ENCODE data around the gene PGGHG.
"Not testable (repeated sequence)": the region's sequence is repeated elsewhere in the genome, so short reads cannot be mapped to it uniquely, and the experiment has no call there.

Gene PGGHG

DNA sequence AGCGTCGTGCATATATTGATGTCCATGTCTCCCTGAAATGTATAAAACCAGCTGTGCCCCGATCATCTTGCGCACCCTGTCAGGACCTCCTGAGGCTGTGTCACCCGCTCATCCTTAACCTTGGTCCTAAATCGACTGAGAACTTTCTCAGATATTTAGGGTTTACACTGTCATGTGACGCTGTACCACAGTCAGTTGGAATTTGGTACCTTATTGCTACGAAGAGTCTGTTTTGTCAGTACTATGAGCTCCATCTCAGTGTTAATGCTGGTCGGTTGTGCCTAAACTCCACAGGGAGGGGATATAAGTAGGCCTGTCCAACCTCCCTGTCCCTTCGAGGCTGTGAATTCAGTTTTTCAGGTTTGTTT is 16.9 kb downstream of the PGGHG start:
- peaks cover 35% of the 10 kb centered on the region for H3K4me1 Mint-ChIP-seq (ENCODE audit: low read depth)
- H3K27me3 Mint-ChIP-seq, result peaks cover 36% of the 10 kb centered on the region
- intact Hi-C loops (cut with micrococcal nuclease), result loop anchor here (5.0 to 10.0 kb wide), 2 partner anchors 34 to 51 kb away; no protein-coding TSS in a partner anchor
- peaks cover 9% of the 10 kb centered on the region for H3K36me3 Mint-ChIP-seq (ENCODE audit: low read depth)
- no peaks in the 10 kb centered on the region for H3K9me3 Mint-ChIP-seq
- H3K4me3 Mint-ChIP-seq, result no peak overlapping the region
- H3K27ac Mint-ChIP-seq, result no peak overlapping the region

DNA sequence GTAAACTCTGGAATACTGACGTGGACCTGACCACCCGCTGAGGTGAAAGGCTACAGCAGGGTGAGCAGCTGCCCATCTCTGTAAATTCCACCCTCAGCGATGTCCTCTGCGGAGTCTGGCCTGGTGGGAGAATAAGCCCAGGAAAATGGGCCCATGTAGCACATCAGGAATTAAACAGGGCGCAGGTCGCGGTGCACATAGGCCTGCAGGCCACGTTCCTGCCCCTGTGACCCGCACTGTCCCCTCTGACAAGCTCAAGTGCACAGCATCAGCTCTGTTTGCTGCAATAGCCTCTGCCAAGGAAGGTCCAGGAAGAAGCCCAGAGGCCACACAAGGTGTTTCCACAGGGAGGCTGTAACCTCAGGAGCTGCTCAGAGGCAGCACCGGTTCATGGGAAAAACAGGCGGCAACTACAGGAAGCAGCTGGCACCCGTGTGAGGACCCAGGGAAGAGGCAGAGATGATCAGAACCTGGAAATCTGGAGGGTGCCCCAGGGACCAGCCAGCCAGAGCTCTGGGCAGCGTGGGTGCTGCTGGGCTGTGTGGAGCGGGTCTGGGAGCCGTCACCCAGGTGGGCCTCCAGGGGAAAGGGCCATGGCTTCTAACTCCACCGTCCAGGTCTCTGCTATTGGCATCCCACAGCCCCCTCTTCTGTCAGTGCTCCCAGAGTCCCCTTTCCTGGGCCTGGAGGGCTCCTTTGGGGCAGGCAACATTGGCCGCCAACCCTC is 17.9 kb downstream of the PGGHG start:
- H3K36me3 Mint-ChIP-seq (ENCODE audit: low read depth), result peaks cover 9% of the 10 kb centered on the region
- H3K27me3 Mint-ChIP-seq, result peaks cover 33% of the 10 kb centered on the region
- intact Hi-C loops (cut with micrococcal nuclease), result loop anchor here (5.0 to 10.0 kb wide), 2 partner anchors 35 to 52 kb away; no protein-coding TSS in a partner anchor
- H3K27ac Mint-ChIP-seq, result no peak overlapping the region
- no peaks in the 10 kb centered on the region for H3K9me3 Mint-ChIP-seq
- no peak overlapping the region for H3K4me3 Mint-ChIP-seq
- H3K4me1 Mint-ChIP-seq (ENCODE audit: low read depth), result peaks cover 38% of the 10 kb centered on the region

DNA sequence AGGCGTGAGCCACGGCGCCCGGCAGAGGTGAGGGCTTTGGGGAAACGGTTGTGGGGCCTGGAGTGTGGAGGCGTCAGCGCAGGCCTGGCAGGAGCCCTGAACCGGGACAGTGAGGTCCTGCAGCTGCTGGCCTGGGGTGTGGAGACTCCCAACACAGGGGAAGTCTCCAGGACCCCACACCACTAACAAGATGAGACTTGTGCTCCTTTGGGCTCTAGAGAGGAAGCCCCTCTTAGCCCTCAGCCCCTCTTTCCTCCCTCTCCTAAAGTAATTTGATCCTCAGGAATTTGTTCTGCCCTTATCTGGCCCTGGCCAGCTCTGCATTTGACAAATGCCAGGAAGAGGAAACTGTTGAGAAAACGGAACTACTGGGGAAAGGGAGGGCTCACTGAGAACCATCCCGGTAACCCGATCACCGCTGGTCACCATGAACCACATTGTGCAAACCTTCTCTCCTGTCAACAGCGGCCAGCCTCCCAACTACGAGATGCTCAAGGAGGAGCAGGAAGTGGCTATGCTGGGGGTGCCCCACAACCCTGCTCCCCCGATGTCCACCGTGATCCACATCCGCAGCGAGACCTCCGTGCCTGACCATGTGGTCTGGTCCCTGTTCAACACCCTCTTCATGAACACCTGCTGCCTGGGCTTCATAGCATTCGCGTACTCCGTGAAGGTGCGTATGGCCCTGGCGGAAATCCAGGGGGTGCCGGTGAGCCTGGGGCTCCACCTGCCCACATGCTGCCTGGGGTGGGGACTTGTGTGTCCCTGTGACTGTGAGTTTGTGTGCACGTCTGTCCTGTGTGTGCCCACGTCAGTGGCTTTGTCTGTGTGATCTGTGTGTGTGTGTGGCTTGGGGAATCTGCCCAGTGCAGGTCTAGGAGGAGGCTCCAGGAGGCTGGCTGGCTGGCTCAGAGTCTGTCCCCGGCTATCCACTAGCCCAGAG is 19.1 kb downstream of the PGGHG start, which contains the start of gene IFITM2:
TSS of gene IFITM2 (plus strand) at position 51 of the 943 bp plus-strand sequence. CDS start at position 428, 377 bp downstream.
- H3K9me3 Mint-ChIP-seq; H3K36me3 Mint-ChIP-seq (ENCODE audit: low read depth): not testable (repeated sequence)
- Mint-ChIP-seq H3K4me3 (peak within 1 kb of the TSS; percentile 88), H3K4me1 (ENCODE audit: low read depth) (peaks cover 41% of the 10 kb centered on the region), H3K27ac (peak within 1 kb of the TSS; percentile 84), H3K27me3 (peaks cover 34% of the 10 kb centered on the region)
- intact Hi-C loops (cut with micrococcal nuclease), result loop anchor here (5.0 to 10.0 kb wide), 2 partner anchors 36 to 53 kb away; no protein-coding TSS in a partner anchor

DNA sequence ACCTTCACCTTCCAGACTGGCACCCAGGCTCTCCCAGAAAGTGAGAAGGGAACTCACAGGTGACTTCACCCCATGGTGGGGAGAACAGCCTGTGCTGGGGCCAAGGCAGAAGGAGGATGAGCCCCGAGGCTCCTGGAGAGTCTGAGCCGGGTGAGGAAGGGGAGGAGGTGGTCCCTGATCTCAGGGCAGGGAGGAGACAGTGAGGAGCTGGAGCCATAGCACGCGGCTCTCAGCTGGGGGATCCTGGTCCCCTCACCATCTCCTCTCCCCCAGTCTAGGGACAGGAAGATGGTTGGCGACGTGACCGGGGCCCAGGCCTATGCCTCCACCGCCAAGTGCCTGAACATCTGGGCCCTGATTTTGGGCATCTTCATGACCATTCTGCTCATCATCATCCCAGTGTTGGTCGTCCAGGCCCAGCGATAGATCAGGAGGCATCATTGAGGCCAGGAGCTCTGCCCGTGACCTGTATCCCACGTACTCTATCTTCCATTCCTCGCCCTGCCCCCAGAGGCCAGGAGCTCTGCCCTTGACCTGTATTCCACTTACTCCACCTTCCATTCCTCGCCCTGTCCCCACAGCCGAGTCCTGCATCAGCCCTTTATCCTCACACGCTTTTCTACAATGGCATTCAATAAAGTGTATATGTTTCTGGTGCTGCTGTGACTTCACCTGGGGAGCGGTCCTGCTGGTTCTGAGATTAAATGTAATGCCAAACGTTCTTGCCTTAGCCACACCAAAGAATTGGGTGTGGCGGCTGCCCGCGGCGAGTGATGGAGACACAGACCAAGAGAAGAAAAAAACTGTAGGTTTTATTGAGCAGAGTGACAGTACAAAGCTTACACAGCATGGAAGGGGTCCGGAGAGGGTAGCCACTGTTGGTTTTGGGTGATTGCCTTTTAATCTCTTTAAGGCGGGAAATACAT is 20.1 kb downstream of the PGGHG start:
- not testable (repeated sequence) for H3K9me3 Mint-ChIP-seq; H3K36me3 Mint-ChIP-seq (ENCODE audit: low read depth)
- H3K27me3 Mint-ChIP-seq, result peaks cover 31% of the 10 kb centered on the region
- H3K4me1 Mint-ChIP-seq (ENCODE audit: low read depth), result peaks cover 41% of the 10 kb centered on the region
- intact Hi-C loops (cut with micrococcal nuclease), result loop anchor here (5.0 to 10.0 kb wide), 2 partner anchors 37 to 54 kb away; no protein-coding TSS in a partner anchor
- H3K27ac Mint-ChIP-seq, result peak overlapping the region; percentile 84
- peak overlapping the region; percentile 88 for H3K4me3 Mint-ChIP-seq

DNA sequence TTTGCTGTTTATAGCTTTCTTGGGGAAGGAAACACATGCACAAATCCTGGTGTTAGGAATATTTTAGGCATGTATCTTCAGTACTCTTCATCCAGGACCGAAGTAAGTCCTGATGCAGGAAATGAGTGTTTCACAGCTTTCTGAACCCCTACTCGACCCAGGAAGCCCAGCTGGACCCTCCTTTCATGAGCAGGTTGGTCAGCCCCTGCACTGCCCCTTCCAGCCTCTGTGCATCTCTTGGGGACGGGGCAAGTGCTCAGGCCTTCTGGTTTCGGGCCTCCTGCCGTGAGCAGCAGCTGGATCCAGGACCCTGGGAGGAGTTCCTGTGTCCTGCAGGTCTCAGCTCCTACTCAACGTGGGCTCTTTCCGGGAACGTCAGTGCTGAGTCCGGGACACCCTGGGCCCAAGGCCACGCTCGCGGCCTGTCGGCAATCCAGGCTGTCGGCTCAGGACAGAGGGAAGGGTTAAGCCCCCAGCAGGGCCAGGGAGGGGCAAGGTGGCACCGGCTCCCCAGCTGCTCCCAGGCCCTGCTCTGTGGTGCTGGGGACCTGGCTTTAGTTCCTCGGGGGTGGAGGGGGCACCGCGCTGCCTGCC is 21.1 kb downstream of the PGGHG start:
- not testable (repeated sequence) for H3K27ac Mint-ChIP-seq; H3K9me3 Mint-ChIP-seq; H3K4me3 Mint-ChIP-seq; H3K36me3 Mint-ChIP-seq (ENCODE audit: low read depth)
- H3K4me1 Mint-ChIP-seq (ENCODE audit: low read depth), result peaks cover 47% of the 10 kb centered on the region
- intact Hi-C loops (cut with micrococcal nuclease), result loop anchor here (5.0 to 10.0 kb wide), 3 partner anchors 38 to 55 kb away; no protein-coding TSS in a partner anchor
- H3K27me3 Mint-ChIP-seq, result peaks cover 38% of the 10 kb centered on the region

DNA sequence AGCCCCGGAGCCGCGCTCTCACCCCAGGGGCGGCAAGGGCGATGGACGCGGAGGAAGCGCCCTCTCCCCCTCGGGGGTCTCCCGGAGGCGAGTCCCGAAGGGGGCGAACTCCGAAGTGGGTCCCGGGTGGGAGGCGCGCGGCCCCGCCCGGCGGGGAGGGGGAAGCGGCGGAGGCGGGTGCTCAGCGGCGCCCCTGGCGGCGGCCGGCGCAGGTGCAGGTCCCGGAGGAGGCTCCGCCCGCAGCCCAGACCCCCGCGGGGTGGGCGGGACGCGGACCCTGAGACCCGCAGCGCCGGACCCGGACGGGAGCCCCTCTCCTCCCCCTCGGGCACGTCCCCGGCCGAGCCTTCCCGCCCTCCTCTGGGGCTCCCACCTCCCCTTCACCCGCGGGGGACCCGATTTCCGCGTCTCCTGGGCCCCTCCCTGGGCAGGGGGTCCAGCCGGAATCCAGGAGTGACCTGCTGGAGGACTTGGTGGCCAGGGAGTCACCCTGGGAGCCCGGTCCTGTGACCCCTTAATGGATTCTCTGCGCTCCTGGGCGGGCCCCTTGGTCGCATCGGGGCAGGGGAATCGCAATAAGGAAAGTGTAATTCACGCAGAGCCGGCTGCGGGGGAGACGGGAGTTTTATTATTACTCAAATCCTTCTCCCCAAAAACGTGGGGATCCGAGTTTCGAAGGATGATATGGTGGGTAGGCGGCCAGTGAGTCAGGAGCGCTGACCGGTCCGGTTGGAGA is 22.3 kb downstream of the PGGHG start:
- intact Hi-C loops (cut with micrococcal nuclease), result loop anchor here (5.0 kb wide), 1 partner anchor 41 kb away; no protein-coding TSS in a partner anchor
- peaks cover 47% of the 10 kb centered on the region for H3K4me1 Mint-ChIP-seq (ENCODE audit: low read depth)
- H3K27ac Mint-ChIP-seq; H3K36me3 Mint-ChIP-seq (ENCODE audit: low read depth); H3K9me3 Mint-ChIP-seq; H3K4me3 Mint-ChIP-seq: not testable (repeated sequence)
- peaks cover 45% of the 10 kb centered on the region for H3K27me3 Mint-ChIP-seq

DNA sequence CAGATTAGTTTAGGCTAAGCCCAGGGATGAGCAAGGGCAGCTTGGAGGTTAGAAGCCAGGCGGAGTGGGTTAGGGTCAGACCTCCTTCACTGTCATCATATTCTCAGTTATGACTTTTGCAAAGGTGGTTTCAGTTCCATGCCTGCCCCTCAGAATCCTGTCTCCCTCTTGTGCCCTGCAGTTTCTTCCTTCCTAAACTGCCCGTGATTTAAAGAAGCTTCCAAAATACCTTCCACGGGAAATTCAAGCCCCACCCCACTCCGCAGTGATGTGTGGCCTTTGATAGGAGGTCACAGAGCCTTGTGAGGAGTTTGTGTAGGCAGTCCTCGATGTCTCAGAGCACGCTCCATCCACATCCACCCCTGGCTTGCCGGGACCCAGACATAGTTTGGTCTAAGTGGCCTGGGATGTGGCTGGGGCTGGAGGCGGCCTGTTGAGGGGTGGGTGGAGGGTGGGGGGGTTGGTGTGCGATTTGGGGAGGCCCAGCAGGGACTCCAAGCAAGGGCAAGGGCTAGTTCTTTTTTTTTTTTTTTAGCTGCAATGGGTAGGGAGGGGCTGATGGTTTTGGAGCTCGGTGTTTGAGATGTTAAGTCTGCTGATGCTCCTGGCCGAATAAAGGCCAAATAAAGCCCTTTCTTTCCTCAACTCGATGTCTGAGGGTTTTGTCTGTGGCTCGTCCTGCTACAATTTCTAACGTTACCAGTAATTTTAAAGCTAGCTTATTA is 23.3 kb downstream of the PGGHG start:
- Mint-ChIP-seq H3K27me3 (peaks cover 56% of the 10 kb centered on the region), H3K9me3 (no peaks in the 10 kb centered on the region), H3K4me1 (ENCODE audit: low read depth) (peaks cover 47% of the 10 kb centered on the region), H3K27ac (no peak overlapping the region), H3K4me3 (peak overlapping the region; percentile 35), H3K36me3 (ENCODE audit: low read depth) (peaks cover 9% of the 10 kb centered on the region)
- intact Hi-C loops (cut with micrococcal nuclease), result loop anchor here (5.0 kb wide), 1 partner anchor 40 kb away; no protein-coding TSS in a partner anchor

DNA sequence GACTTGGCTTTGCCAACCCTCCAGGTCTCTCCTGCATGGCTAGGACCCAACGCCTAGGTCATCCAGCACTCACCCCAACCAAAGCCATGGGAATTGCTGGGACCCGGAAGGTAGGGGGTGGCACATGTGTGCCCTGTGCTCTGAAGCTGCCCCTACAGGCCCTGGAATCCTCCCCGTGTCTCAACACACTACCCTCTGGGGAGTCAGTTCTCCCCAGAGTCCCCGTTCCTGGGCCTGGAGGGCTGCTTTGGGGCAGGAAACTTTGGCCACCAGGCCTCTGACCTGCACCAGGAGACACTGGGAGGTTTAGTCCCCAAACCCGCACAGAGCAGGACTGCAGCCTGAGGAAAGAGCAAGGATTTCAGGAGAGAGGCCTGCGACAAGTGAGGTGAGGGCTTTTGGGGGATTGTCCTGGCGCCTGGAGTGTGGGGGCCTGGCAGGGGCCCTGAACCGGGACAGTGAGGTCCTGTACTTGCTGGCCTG is 24.4 kb downstream of the PGGHG start:
- no peak overlapping the region for H3K4me3 Mint-ChIP-seq
- intact Hi-C loops (cut with micrococcal nuclease), result loop anchor here (5.0 kb wide), 1 partner anchor 39 kb away; no protein-coding TSS in a partner anchor
- peaks cover 3% of the 10 kb centered on the region for H3K36me3 Mint-ChIP-seq (ENCODE audit: low read depth)
- H3K27ac Mint-ChIP-seq, result no peak overlapping the region
- peaks cover 61% of the 10 kb centered on the region for H3K27me3 Mint-ChIP-seq
- H3K9me3 Mint-ChIP-seq, result no peaks in the 10 kb centered on the region
- peaks cover 42% of the 10 kb centered on the region for H3K4me1 Mint-ChIP-seq (ENCODE audit: low read depth)

DNA sequence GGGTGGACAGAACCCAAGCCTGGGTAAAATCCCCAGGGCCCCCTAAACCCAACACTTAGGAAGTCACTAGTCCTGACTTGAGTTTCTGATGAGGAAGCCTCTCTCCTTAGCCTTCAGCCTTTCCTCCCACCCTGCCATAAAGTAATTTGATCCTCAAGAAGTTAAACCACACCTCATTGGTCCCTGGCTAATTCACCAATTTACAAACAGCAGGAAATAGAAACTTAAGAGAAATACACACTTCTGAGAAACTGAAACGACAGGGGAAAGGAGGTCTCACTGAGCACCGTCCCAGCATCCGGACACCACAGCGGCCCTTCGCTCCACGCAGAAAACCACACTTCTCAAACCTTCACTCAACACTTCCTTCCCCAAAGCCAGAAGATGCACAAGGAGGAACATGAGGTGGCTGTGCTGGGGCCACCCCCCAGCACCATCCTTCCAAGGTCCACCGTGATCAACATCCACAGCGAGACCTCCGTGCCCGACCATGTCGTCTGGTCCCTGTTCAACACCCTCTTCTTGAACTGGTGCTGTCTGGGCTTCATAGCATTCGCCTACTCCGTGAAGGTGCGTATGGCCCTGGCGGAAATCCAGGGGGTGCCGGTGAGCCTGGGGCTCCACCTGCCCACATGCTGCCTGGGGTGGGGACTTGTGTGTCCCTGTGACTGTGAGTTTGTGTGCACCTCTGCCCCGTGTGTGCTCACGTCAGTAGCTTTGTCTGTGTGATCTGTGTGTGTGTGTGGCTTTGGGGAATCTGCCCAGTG is 25.0 kb downstream of the PGGHG start, which contains the start of gene IFITM1:
TSS of gene IFITM1 (plus strand) at position 254 of the 767 bp plus-strand sequence. CDS start at position 385, 131 bp downstream.
- Mint-ChIP-seq H3K9me3 (no peaks in the 10 kb centered on the region), H3K4me1 (ENCODE audit: low read depth) (peaks cover 35% of the 10 kb centered on the region), H3K27ac (no peak within 1 kb of the TSS), H3K27me3 (peaks cover 58% of the 10 kb centered on the region), H3K36me3 (ENCODE audit: low read depth) (no peaks in the 10 kb centered on the region), H3K4me3 (no peak within 1 kb of the TSS)
- intact Hi-C loops (cut with micrococcal nuclease), result loop anchor here (5.0 kb wide), 1 partner anchor 38 kb away; no protein-coding TSS in a partner anchor

DNA sequence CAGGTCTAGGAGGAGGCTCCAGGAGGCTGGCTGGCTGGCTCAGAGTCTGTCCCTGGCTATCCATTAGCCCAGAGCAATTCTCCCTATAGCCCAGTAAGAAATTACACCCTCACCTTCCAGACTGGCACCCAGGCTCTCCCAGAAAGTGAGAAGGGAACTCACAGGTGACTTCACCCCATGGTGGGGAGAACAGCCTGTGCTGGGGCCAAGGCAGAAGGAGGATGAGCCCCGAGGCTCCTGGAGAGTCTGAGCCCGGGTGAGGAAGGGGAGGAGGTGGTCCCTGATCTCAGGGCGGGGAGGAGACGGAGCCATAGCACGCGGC is 25.6 kb downstream of the PGGHG start:
- H3K9me3 Mint-ChIP-seq; H3K27ac Mint-ChIP-seq; H3K36me3 Mint-ChIP-seq (ENCODE audit: low read depth); H3K4me3 Mint-ChIP-seq: not testable (repeated sequence)
- H3K27me3 Mint-ChIP-seq, result peaks cover 57% of the 10 kb centered on the region
- H3K4me1 Mint-ChIP-seq (ENCODE audit: low read depth), result peaks cover 32% of the 10 kb centered on the region
- intact Hi-C loops (cut with micrococcal nuclease), result loop anchor here (5.0 kb wide), 1 partner anchor 38 kb away; no protein-coding TSS in a partner anchor

DNA sequence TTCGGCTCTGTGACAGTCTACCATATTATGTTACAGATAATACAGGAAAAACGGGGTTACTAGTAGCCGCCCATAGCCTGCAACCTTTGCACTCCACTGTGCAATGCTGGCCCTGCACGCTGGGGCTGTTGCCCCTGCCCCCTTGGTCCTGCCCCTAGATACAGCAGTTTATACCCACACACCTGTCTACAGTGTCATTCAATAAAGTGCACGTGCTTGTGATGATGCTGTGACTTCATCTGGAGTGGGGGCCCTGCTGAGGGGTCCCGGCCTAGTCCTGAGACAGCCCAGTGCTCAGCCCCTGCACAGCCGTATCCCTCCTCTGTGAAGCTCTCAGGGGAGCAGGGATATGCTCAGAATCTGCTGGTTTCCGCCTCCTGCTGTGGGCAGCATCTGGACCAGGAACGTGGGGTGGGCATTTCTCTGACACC is 26.1 kb downstream of the PGGHG start:
- Mint-ChIP-seq H3K4me3 (no peak overlapping the region), H3K9me3 (no peaks in the 10 kb centered on the region), H3K27ac (no peak overlapping the region), H3K36me3 (ENCODE audit: low read depth) (peaks cover 1% of the 10 kb centered on the region), H3K4me1 (ENCODE audit: low read depth) (peaks cover 34% of the 10 kb centered on the region), H3K27me3 (peaks cover 62% of the 10 kb centered on the region)
- intact Hi-C loops (cut with micrococcal nuclease), result no loop called here
